Nephron (organoid): ENCODE measurements around the gene RBM6.
A peak's percentile ranks its signal among the peaks of the same experiment; 100 is the strongest.

Experiments
- H3K27ac Mint-ChIP-seq, 3 experiments: 2 replicates each; pipeline ENCODE4 v1.8.0; 2020; ENCODE audit warnings: mixed read lengths in 3 of 3, mild to moderate bottlenecking in 2 of 3, moderate library complexity in 1 of 3
- H3K27me3 Mint-ChIP-seq: 2 replicates; pipeline ENCODE4 v1.8.0; 2021; ENCODE audit warnings: low read depth, mild to moderate bottlenecking, moderate library complexity, mixed read lengths
- H3K36me3 Mint-ChIP-seq: 2 replicates; pipeline ENCODE4 v1.8.0; 2020; ENCODE audit warnings: low read depth, mixed read lengths
- H3K4me1 Mint-ChIP-seq: 2 replicates; pipeline ENCODE4 v1.8.0; 2020; ENCODE audit warnings: mixed read lengths
- H3K4me3 Mint-ChIP-seq, 3 experiments: 2 replicates each; pipeline ENCODE4 v1.8.0; 2020; ENCODE audit warnings: mild to moderate bottlenecking in 3 of 3, mixed read lengths in 3 of 3, moderate library complexity in 2 of 3
- H3K9me3 Mint-ChIP-seq: 2 replicates; pipeline ENCODE4 v1.8.0; 2020; ENCODE audit warnings: mixed read lengths
- CTCF ChIP-seq, 3 experiments: fragments of 200-600 bp; sonication (generic); IDR thresholded peaks; one replicate each; pipeline ENCODE4 v1.5.0; 2021; ENCODE audit warnings: antibody characterized with exemption in 3 of 3; ENCODE audit not compliant: unreplicated experiment in 3 of 3

RBM6 gene

GRCh38 chr3:49926117-49926728 is 13.7 kb upstream of the RBM6 start:
- Mint-ChIP-seq H3K4me3 (no peak overlapping the region), H3K36me3 (peaks cover 6% of the 10 kb centered on the region), H3K27ac (no peak overlapping the region), H3K4me1 (peaks cover 9% of the 10 kb centered on the region), H3K27me3 (no peaks in the 10 kb centered on the region), H3K9me3 (no peaks in the 10 kb centered on the region)
- no peak for TF ChIP-seq CTCF (IDR thresholded peaks at IDR 0.05; ENCODE audit: unreplicated experiment in 3 of 3)

- no peaks in the 10 kb centered on the region for H3K27me3 Mint-ChIP-seq
- peak overlapping the region; percentile 89 to 94 (median 92) for H3K4me3 Mint-ChIP-seq
- no peak overlapping the region for H3K27ac Mint-ChIP-seq
- no peaks in the 10 kb centered on the region for H3K9me3 Mint-ChIP-seq
- TF ChIP-seq CTCF (IDR thresholded peaks at IDR 0.05; ENCODE audit: unreplicated experiment in 3 of 3), result no peak
- H3K36me3 Mint-ChIP-seq, result peaks cover 6% of the 10 kb centered on the region
- peaks cover 12% of the 10 kb centered on the region for H3K4me1 Mint-ChIP-seq
Measured at GRCh38 chr3:49927798-49928197, 12.2 kb upstream of the RBM6 start.

GRCh38 chr3:49928481-49929017 is 11.4 kb upstream of the RBM6 start:
- peaks cover 12% of the 10 kb centered on the region for H3K4me1 Mint-ChIP-seq
- H3K9me3 Mint-ChIP-seq, result no peaks in the 10 kb centered on the region
- peaks cover 6% of the 10 kb centered on the region for H3K36me3 Mint-ChIP-seq
- TF ChIP-seq CTCF (IDR thresholded peaks at IDR 0.05; ENCODE audit: unreplicated experiment in 3 of 3), result no peak
- H3K27ac Mint-ChIP-seq, result no peak overlapping the region
- peak overlapping the region; percentile 89 to 94 (median 92) for H3K4me3 Mint-ChIP-seq
- no peaks in the 10 kb centered on the region for H3K27me3 Mint-ChIP-seq

- Mint-ChIP-seq H3K27me3 (no peaks in the 10 kb centered on the region), H3K9me3 (no peaks in the 10 kb centered on the region), H3K36me3 (peaks cover 3% of the 10 kb centered on the region), H3K27ac (peak within 1 kb of the TSS; percentile 95 to 99 (median 99)), H3K4me1 (peaks cover 12% of the 10 kb centered on the region), H3K4me3 (peak within 1 kb of the TSS; percentile 89 to 94 (median 92))
- peak; percentile 23 to 32 (median 31) for TF ChIP-seq CTCF (IDR thresholded peaks at IDR 0.05; ENCODE audit: unreplicated experiment in 3 of 3)
Measured at GRCh38 chr3:49929291-49930167, 10.4 kb upstream of the RBM6 start, which contains the start of gene MON1A. TSS of gene MON1A (minus strand) at chr3:49929811. CDS start at chr3:49913346, 16,465 bp downstream.

GRCh38 chr3:49930168-49930690 is 9.7 kb upstream of the RBM6 start:
- TF ChIP-seq CTCF (IDR thresholded peaks at IDR 0.05; ENCODE audit: unreplicated experiment in 3 of 3), result no peak
- Mint-ChIP-seq H3K36me3 (peaks cover 3% of the 10 kb centered on the region), H3K9me3 (no peaks in the 10 kb centered on the region), H3K27me3 (no peaks in the 10 kb centered on the region), H3K27ac (peak overlapping the region; percentile 95 to 99 (median 99)), H3K4me3 (peak overlapping the region; percentile 89 to 94 (median 92)), H3K4me1 (peaks cover 12% of the 10 kb centered on the region)
